Activated gamma-delta T cell treated with anti-CD3 and anti-CD28 coated beads, Interleukin-2, amount 50 U/mL, for 16 hours (primary cell): Measurements from ENCODE around the gene LZTS3.
"Not testable (repeated sequence)": the region's sequence is repeated elsewhere in the genome, so short reads cannot be mapped to it uniquely, and the experiment has no call there.

ENCODE experiments used
- DNase-seq: peaks from one replicate; pipeline ENCODE4 v3.0.0-alpha.2; 2020; ENCODE audit warnings: low read depth

LZTS3 gene

GRCh38 chr20:3172933-3173609 lies at the start of gene LZTS3:
TSS of gene LZTS3 (minus strand) at chr20:3173549. CDS start at chr20:3167163, 6,386 bp downstream.
- DNase-seq, result peak; percentile 74

GRCh38 chr20:3221398-3222226 lies 48.3 kb upstream of the LZTS3 start:
- DNase-seq, result no peak

GRCh38 chr20:3218307-3218988 lies 45.1 kb upstream of the LZTS3 start:
- DNase-seq, result peak; percentile 63

- DNase-seq, result not testable (repeated sequence)
Observed at GRCh38 chr20:3215359-3215917, 42.1 kb upstream of the LZTS3 start.

- no peak for DNase-seq
Observed at GRCh38 chr20:3213226-3213625, 39.9 kb upstream of the LZTS3 start.

- no peak for DNase-seq
Observed at GRCh38 chr20:3210346-3210745, 37.0 kb upstream of the LZTS3 start.

GRCh38 chr20:3209946-3210317 lies 36.6 kb upstream of the LZTS3 start:
- DNase-seq, result no peak

GRCh38 chr20:3209257-3209945 lies 36.1 kb upstream of the LZTS3 start, which contains the start of gene ITPA:
TSS of gene ITPA (plus strand) at chr20:3209498. CDS start at chr20:3209552, 54 bp downstream.
- DNase-seq, result peak; percentile 35

- no peak for DNase-seq
Observed at GRCh38 chr20:3208786-3209256, 35.5 kb upstream of the LZTS3 start.

- DNase-seq, result peak; percentile 81
Observed at GRCh38 chr20:3204124-3204794, 30.9 kb upstream of the LZTS3 start, which contains the start of gene DDRGK1. TSS of gene DDRGK1 (minus strand) at chr20:3204682. CDS start at chr20:3204627, 55 bp downstream.

- DNase-seq, result no peak
Observed at GRCh38 chr20:3203315-3204123, 30.2 kb upstream of the LZTS3 start.

- no peak for DNase-seq
Observed at GRCh38 chr20:3202965-3203314, 29.6 kb upstream of the LZTS3 start.

- DNase-seq, result no peak
Observed at GRCh38 chr20:3199976-3200755, 26.8 kb upstream of the LZTS3 start.

GRCh38 chr20:3199206-3199605 lies 25.9 kb upstream of the LZTS3 start:
- DNase-seq, result no peak

GRCh38 chr20:3195590-3196237 lies 22.4 kb upstream of the LZTS3 start:
- no peak for DNase-seq

GRCh38 chr20:3194617-3195280 lies 21.4 kb upstream of the LZTS3 start:
- DNase-seq, result no peak

GRCh38 chr20:3193806-3194616 lies 20.7 kb upstream of the LZTS3 start:
- DNase-seq, result no peak
